ENCODE data around the gene SLC26A5.
A peak's percentile ranks its signal among the peaks of the same experiment; 100 is the strongest.
"Not testable (repeated sequence)": the region's sequence is repeated elsewhere in the genome, so short reads cannot be mapped to it uniquely, and the experiment has no call there.

SLC26A5 gene

DNA sequence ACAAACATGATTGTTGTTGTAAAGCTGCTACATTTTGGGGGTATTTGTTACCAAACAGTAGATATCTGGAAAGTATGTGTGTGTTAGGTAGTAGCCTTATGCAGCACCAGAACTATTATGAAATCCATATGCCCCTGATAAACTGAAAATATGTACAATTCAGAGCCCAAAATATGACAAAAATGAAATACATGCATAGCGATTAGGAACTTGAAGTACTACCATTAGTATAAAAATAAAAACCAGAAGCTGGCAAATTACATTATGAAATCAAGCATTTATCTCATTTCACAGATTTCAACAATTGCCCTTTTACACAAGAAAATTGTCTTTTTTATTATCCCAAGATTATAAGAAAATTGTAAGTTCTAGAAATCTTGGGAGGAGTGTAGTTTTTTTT is 33.9 kb downstream of the SLC26A5 start:
- in situ Hi-C loops (cut with MboI; ENCODE audit: low pct_unique_long_range_greater_than_20kb, low sequenced_read_pairs): no loop called here
- DNase-seq: no peak

- in situ Hi-C loops (cut with MboI; ENCODE audit: low pct_unique_long_range_greater_than_20kb, low sequenced_read_pairs); DNase-seq: not testable (repeated sequence)
These were observed 40.0 kb downstream of the SLC26A5 start for GRCh38 chr7:103405789-103406613.

DNA sequence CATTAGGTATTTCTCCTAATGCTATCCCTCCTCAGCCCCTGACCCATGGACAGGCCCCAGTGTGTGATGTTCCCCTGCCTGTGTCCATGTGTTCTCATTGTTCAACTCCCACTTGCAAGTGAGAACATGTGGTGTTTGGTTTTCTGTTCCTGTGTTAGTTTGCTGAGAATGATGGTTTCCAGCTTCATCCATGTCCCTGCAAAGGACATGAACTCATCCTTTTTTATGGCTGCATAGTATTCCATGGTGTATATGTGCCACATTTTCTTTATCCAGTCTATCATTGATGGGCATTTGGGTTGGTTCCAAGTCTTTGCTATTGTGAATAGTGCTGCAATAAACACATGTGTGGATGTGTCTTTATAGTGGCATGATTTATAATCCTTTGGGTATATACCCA is 46.3 kb downstream of the SLC26A5 start:
- in situ Hi-C loops (cut with MboI; ENCODE audit: low pct_unique_long_range_greater_than_20kb, low sequenced_read_pairs); DNase-seq: not testable (repeated sequence)

GRCh38 chr7:103398483-103399127 is 47.4 kb downstream of the SLC26A5 start:
- in situ Hi-C loops (cut with MboI; ENCODE audit: low pct_unique_long_range_greater_than_20kb, low sequenced_read_pairs): no loop called here
- no peak for DNase-seq

GRCh38 chr7:103396471-103396870 is 49.5 kb downstream of the SLC26A5 start:
- in situ Hi-C loops (cut with MboI; ENCODE audit: low pct_unique_long_range_greater_than_20kb, low sequenced_read_pairs): no loop called here
- peak; percentile 54 for DNase-seq

DNA sequence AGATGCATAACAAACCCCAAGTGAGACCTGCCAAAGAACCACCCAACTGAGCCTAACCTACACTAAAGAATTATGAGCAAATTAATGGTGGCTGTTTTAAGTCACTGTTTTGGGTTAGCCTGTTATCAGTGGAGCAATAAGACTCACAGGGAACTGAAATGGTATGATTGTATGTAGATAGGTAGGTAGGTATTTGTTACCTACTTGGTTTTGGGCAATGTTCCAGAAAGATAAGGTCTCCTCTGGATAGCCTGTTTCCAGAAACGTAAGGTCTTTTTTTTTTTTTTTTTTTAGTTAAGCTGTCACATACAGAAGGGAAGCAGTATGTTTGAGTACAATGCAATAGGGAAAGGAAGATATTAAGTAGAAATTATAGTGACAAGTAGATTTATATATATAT is 50.9 kb downstream of the SLC26A5 start:
- in situ Hi-C loops (cut with MboI; ENCODE audit: low pct_unique_long_range_greater_than_20kb, low sequenced_read_pairs): no loop called here
- no peak for DNase-seq

DNA sequence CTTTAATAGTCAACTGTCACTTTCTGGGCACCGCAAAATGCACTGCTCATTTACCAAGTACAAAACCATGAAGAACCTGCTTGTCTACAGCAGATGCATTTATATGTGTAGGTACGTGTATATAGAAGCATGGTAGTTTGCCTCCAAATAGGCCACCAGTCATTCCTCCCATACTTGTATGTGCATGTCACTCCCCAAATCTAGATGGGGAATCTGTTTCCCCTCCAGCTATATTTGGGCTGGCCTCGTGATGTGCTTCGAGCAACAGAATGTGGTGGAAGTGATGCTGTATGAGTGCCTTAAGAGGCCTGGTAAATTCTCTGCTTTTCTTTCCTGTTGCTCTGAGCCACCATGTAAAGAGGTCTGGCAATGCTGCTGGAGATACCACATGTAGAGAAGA is 51.4 kb downstream of the SLC26A5 start:
- DNase-seq: no peak
- in situ Hi-C loops (cut with MboI; ENCODE audit: low pct_unique_long_range_greater_than_20kb, low sequenced_read_pairs): no loop called here

GRCh38 chr7:103391976-103392375 is 54.0 kb downstream of the SLC26A5 start:
- no peak for DNase-seq
- in situ Hi-C loops (cut with MboI; ENCODE audit: low pct_unique_long_range_greater_than_20kb, low sequenced_read_pairs): no loop called here

GRCh38 chr7:103391150-103391549 is 54.9 kb downstream of the SLC26A5 start:
- in situ Hi-C loops (cut with MboI; ENCODE audit: low pct_unique_long_range_greater_than_20kb, low sequenced_read_pairs): no loop called here
- no peak for DNase-seq

GRCh38 chr7:103389263-103389662 is 56.7 kb downstream of the SLC26A5 start:
- no peak for DNase-seq
- in situ Hi-C loops (cut with MboI; ENCODE audit: low pct_unique_long_range_greater_than_20kb, low sequenced_read_pairs): no loop called here

DNA sequence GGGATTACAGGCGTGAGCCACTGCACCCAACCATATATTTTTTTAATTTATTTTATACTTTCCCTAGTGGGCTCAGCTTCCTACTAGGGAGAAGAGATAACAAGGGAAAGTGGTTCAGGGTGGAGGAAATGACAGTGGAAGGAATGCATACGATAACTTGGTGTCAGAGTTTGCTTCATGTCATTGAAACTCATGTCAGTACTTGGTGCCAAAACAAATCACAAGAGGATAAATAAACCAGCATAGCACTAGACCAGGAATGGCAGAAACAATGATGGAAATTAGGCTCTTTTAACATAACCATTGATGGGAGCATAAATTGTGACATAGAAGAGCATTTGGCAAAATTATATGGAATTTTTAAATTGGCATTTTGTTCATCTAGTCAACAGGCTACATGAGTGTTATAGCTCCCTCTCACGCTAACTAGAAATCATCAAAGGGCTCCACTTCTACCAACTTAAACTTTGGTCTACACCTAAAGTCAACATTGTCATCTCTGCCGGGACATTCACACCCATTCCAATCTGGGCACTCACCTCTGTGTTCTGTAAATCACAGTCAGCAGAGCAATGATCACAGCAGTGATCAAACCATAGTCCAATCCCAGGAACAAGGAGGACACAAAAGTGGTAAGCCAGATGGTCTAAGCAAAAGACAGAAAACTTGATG is 57.4 kb downstream of the SLC26A5 start:
- in situ Hi-C loops (cut with MboI; ENCODE audit: low pct_unique_long_range_greater_than_20kb, low sequenced_read_pairs): no loop called here
- no peak for DNase-seq

GRCh38 chr7:103387242-103387641 is 58.8 kb downstream of the SLC26A5 start:
- DNase-seq: no peak
- in situ Hi-C loops (cut with MboI; ENCODE audit: low pct_unique_long_range_greater_than_20kb, low sequenced_read_pairs): no loop called here

GRCh38 chr7:103382032-103382402 is 64.0 kb downstream of the SLC26A5 start:
- DNase-seq: no peak
- in situ Hi-C loops (cut with MboI; ENCODE audit: low pct_unique_long_range_greater_than_20kb, low sequenced_read_pairs): no loop called here

GRCh38 chr7:103381280-103382031 is 64.6 kb downstream of the SLC26A5 start:
- DNase-seq: no peak
- in situ Hi-C loops (cut with MboI; ENCODE audit: low pct_unique_long_range_greater_than_20kb, low sequenced_read_pairs): no loop called here

DNA sequence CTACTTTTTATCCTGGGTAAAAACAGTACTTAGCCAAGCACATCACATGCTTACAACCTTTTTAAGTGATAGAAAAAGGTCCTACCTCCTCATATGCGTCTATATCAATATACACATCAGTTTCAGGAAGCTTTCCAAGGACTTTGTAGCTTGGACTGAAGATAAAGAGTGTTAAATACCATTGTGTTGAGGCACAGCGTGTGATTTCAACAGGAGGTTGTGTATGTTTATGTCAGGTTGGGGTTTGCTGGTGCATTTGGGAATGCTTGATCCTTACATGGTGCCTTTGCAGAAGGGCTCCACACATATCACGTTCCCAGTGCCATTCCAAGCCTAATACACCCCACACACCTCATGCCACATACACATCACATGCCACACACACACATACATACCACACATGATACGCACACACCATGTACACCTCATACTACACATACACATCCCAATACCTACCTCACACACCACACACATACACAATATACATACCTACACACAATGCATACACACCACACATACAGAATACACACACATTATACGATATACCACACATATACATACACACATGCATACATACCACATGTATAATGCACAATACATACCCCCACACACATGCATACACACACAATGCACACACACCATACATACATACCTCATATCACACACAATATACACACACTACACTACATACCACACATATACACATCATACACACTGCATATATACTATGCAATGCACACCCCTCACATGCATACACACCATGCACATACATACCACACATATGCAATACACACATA is 65.4 kb downstream of the SLC26A5 start:
- in situ Hi-C loops (cut with MboI; ENCODE audit: low pct_unique_long_range_greater_than_20kb, low sequenced_read_pairs): no loop called here

DNA sequence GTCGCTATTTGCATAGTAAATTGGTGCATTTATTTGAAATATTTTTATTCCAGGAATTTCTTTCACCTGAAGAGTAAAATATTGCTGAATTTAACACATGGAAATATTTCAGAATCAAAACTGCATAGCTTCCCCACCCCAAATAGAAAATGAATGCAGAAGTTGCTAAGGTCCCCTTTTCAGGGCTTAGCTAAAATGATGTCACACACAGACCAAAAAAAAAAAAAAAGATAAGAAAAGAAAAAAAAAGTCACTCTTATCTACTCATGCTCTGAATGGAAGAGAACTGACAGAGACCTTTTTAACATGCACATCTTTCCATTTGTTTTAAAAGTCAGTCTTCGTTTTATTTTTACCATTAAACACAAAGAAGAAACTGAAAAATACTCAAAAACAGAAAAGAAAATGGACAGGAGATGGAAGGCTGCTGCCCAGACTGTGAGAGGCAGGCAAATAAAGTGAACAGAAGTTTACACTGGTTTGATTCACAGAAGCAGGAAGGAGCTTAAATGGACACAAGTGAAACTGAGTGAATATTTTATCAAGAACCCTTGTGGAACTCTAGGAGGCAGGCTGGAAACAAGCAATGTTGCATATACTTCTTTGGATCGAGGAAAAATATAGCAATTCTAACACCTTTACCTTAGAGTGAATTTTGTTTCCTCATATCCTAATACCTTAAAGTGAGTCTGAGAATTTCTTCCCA is 66.6 kb downstream of the SLC26A5 start:
- peak; percentile 19 for DNase-seq
- in situ Hi-C loops (cut with MboI; ENCODE audit: low pct_unique_long_range_greater_than_20kb, low sequenced_read_pairs): no loop called here

More for the DNA sequence above, 65.4 kb downstream of the SLC26A5 start:
- no peak for DNase-seq

DNA sequence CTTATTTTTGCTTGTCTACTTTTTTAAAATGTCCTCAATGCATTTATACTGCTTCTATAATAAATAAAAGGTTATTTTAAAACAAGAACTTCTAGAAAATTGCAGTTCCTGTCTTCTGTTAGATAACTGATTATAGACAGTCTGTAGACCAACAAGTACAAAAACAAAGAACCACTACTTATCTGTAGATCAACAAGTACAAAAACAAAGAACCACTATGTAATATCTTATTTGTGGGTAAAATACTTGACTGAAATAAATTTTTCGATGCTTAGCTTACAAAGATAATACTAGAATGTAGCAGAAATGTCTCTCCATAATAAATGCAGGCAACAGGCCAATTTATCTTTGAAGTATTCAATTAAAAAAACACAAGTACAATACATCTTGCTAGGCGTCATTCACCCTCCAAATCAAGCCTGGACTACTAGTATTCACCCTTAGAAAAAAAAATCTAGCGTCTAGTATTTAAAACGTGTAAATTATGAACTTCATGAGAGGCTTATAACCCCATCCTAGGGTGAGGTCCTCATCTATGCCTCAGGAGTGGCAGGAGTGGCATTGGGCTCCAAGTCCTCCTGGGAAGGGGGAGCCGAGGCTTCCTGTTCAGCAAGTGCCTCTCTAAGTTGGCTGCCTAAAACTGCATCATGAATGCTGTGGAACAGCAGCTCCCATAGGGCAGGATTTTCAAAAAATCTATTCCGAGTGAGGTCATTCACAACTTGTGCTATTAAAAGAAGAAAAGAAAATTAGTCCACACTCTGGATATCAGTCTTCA is 72.0 kb downstream of the SLC26A5 start:
- in situ Hi-C loops (cut with MboI; ENCODE audit: low pct_unique_long_range_greater_than_20kb, low sequenced_read_pairs): no loop called here
- no peak for DNase-seq

DNA sequence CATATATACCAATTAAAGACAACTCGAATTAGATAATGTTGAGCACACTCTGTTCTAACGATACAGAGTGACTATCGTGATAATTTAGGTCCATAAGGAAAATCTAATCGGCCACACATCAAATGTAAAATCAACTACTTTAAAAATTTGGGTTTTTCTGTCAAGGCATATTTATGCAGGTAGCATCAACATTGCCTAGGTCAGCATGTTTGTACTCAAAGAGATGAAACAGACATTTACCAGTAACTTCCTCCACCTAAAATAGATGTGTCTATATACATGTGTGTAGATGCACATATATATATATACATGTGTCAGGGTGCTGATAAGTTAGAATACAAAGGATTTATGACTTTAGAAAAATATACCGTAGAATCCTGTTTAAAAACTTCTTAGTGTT is 76.6 kb downstream of the SLC26A5 start:
- DNase-seq: no peak
- in situ Hi-C loops (cut with MboI; ENCODE audit: low pct_unique_long_range_greater_than_20kb, low sequenced_read_pairs): no loop called here
